Measurements from ENCODE around the gene ZNF254. TPM values are rescaled to one million over a fixed set of nuclear protein-coding genes. Genes with fewer than 3 reads are reported as not detected.
A peak's percentile ranks its signal among the peaks of the same experiment; 100 is the strongest.

The ZNF254 gene
- total and polyA plus RNA-seq, 2 of the 4 experiments (the other 2 are of a cell fraction), result 4.4 to 8.8 TPM

DNA sequence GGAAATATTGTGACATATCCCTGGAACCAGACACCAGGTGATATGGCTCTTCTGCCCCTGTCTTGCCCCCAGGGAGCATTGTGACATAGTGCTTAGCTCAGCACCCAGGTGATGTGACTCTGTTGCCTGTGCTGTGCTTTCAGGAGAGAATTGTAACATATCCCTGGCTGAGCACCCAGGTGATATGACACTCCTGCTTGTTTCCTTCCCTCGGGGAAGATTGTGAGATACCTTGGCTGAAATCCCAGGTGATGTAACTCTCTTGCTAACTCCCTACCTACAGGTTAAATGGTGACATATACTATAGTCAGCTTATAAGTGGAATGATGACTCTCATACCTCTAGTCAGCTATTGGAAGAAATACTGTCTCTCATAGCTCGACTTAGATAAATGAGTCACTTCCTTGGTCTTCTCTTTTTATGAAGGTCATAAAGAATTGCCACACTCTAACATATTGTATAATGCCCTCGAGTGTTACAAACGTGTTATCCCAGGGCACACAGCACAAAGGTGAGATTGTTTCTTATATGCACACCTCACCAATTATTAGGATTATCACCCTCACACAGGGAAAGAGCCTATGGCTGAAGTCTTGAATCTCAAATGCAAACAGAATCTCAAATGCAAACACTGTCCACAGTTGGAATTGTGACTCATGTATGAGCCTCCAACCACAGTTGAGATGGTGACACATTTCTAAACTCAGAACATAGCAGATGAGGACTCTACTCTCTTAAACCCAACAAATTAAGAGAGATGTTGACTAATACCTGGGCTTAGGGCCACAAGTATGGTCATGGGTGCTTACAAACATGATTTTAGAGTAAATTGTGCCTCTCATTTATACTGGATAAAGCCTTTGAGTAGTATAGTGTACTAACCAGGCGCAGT is 32.7 kb upstream of the ZNF254 start:
- H3K27ac ChIP-seq (ENCODE audit: insufficient read depth, low read length), result no peak overlapping the region
- no peak overlapping the region for H2AK9ac ChIP-seq (replicated peaks; ENCODE audit: low read depth, low read length, poor library complexity)
- H3K18ac ChIP-seq (ENCODE audit: low read depth, low read length), result no peak overlapping the region
- H3K4me2 ChIP-seq (ENCODE audit: low read depth, low read length), result peak overlapping the region; percentile 48; the same call in 1 of the 2 replicates
- BruUV-seq (replicated peaks), result no TSS peak
- CTCF ChIA-PET, result interaction anchor here (0.6 kb wide), 1 partner anchor 19 kb away, joined by 3 read pairs; no protein-coding TSS in a partner anchor
- peak overlapping the region; percentile 75 for H2BK5ac ChIP-seq (ENCODE audit: low read depth, low read length, poor library complexity, severe bottlenecking)
- no peak overlapping the region for H3K4me3 ChIP-seq (ENCODE audit: insufficient read depth, low read depth, low read length)
- DNase-seq, result peak; percentile 95
- no peak overlapping the region; the same call in 1 of the 2 replicates for H3K14ac ChIP-seq (replicated peaks; ENCODE audit: low read depth, low read length)
- no peaks in the 10 kb centered on the region for H3K9me3 ChIP-seq (ENCODE audit: control insufficient read depth, insufficient read depth, low read length)
- no peak overlapping the region for H3K9ac ChIP-seq (ENCODE audit: low read depth, low read length)
- peak; percentile 40; the same call in 1 of the 2 replicates for TF ChIP-seq CEBPB (IDR thresholded peaks at IDR 0.05; ENCODE audit: low read depth, low read length)
- peak; percentile 56; the same call in 1 of the 2 replicates for TF ChIP-seq FOS (IDR thresholded peaks at IDR 0.05; ENCODE audit: low read depth, low read length)
- TF ChIP-seq RAD21 (IDR thresholded peaks at IDR 0.05; ENCODE audit: low read length), result no peak
- TF ChIP-seq MAZ (IDR thresholded peaks at IDR 0.05; ENCODE audit: borderline replicate concordance, low read depth, low read length), result no peak
- peaks cover 14 to 40% of the 10 kb centered on the region in 2 experiments; a peak in 3 of 4 replicates for H3K79me1 ChIP-seq (ENCODE audit: low read depth in 1 of 2, low read length in 2 of 2)
- no peak overlapping the region for H4K5ac ChIP-seq (ENCODE audit: low read depth, low read length)
- peaks cover 28% of the 10 kb centered on the region for H4K20me1 ChIP-seq (ENCODE audit: insufficient read depth, low read length)
- H3K27me3 ChIP-seq (ENCODE audit: control insufficient read depth, insufficient read depth, low read length), result no peaks in the 10 kb centered on the region
- H2AFZ ChIP-seq (replicated peaks; ENCODE audit: low read length, poor library complexity), result no peak overlapping the region
- H2AK5ac ChIP-seq (ENCODE audit: low read depth, low read length), result no peak overlapping the region
- H2BK120ac ChIP-seq (ENCODE audit: low read depth, low read length), result no peak overlapping the region
- peak; percentile 93 for ATAC-seq (ENCODE audit: low read depth)
- no peak overlapping the region for H3K56ac ChIP-seq (ENCODE audit: extremely low read depth, insufficient read depth, low read length)
- no peak overlapping the region for H3K23ac ChIP-seq (ENCODE audit: low read depth, low read length)
- H3K9me1 ChIP-seq (ENCODE audit: insufficient read depth, low read length), result peaks cover 27% of the 10 kb centered on the region
- H4K91ac ChIP-seq (ENCODE audit: insufficient read depth, low read depth, low read length), result no peak overlapping the region
- H3K4ac ChIP-seq (ENCODE audit: low read depth, low read length), result no peak overlapping the region
- H2BK20ac ChIP-seq (ENCODE audit: low read depth, low read length), result no peak overlapping the region
- intact Hi-C loops (cut with micrococcal nuclease), result no loop called here
- dilution Hi-C loops (cut with HindIII; ENCODE audit: low sequenced_read_pairs, unreplicated experiment), result no loop called here
- POLR2A ChIA-PET (ENCODE audit: unreplicated experiment), result interaction anchor here (0.6 kb wide), 1 partner anchor 21 kb away, joined by 3 read pairs; no protein-coding TSS in a partner anchor
- in situ Hi-C loops (cut with MboI; ENCODE audit: low sequenced_read_pairs), result no loop called here
- H4K8ac ChIP-seq (ENCODE audit: low read depth in 2 of 2, low read length in 2 of 2), result no peak overlapping the region
- peaks cover 50% of the 10 kb centered on the region for H3K36me3 ChIP-seq (ENCODE audit: control insufficient read depth, insufficient read depth, low read length)
- H3K4me1 ChIP-seq (ENCODE audit: control insufficient read depth, insufficient read depth, low read length), result peaks cover 15% of the 10 kb centered on the region
- H2BK15ac ChIP-seq (ENCODE audit: low read depth, low read length), result no peak overlapping the region
- WGBS, 2 experiments (ENCODE audit: extremely low coverage in 2 of 2, insufficient read length in 1 of 2), result 100% methylated on average over 1 of the region's 5 CpGs; no CpG with 5 or more reads in 1 of the 2 experiments

Measured in IMR-90 (cell line).